G401 (cell line): ENCODE results near the gene WDR73. TPM values are rescaled to one million over a fixed set of nuclear protein-coding genes. Genes with fewer than 3 reads are reported as not detected.

Experiments used
- DNase-seq: peaks from one replicate; pipeline ENCODE4 v3.0.0-alpha.2; 2015; ENCODE audit warnings: low spot score
- in situ Hi-C: cut with HindIII; loops from 2 replicates; pipeline ENCODE4 v1.10.0; 2016; ENCODE audit warnings: low sequenced_read_pairs, mixed read lengths
- total RNA-seq: library from RNA; depleted of rRNA; stranded (reverse); fragments of >200 nt; shearing (Covaris generic); gene quantifications from 2 replicates; pipeline ENCODE4 v1.2.3, GENCODE V29; 2014

WDR73 gene
- total RNA-seq, 1 experiment from 2014 or later: 60.4 TPM

DNA sequence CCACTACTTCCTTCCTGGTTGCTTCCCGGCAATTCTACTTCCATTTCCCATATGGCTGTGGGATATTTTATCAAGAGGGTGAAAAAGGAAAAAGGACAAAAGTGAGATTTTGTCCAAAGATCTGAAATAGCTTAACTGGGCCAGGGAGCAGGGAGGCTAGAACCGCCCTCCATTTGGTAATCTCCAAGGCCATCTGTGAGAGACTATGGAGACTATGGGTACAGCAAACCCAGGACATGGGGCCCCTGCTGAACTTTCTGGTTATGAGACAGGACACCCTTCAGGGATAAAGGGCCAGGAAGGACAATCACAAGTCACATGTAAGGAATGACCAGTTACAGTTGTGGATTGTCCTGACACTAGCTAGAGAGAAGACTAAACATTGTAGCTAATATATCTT, 29.0 kb downstream of the WDR73 start:
- in situ Hi-C loops: no loop called here

DNA sequence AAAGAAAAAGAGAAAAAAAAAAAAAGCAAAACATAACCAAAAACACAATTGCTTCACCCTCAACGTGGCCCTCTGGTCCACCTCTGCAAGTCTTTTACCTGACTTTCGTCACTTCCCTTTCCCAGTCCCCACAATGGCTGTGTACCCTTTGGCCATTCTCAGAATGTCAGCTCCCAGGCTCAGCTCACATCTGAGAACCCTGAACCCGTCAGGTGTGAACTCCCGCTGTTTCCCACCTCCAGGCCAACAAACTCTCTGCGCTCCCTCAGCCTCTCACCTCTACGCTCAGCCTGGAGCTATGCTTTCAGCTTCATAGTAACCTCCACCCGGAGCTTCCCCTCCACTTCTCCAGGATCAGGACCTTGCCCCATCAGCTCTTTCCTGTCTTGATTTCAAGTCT, 29.7 kb downstream of the WDR73 start:
- in situ Hi-C loops: no loop called here
- no peak for DNase-seq

More for the DNA sequence above, 29.0 kb downstream of the WDR73 start:
- no peak for DNase-seq

DNA sequence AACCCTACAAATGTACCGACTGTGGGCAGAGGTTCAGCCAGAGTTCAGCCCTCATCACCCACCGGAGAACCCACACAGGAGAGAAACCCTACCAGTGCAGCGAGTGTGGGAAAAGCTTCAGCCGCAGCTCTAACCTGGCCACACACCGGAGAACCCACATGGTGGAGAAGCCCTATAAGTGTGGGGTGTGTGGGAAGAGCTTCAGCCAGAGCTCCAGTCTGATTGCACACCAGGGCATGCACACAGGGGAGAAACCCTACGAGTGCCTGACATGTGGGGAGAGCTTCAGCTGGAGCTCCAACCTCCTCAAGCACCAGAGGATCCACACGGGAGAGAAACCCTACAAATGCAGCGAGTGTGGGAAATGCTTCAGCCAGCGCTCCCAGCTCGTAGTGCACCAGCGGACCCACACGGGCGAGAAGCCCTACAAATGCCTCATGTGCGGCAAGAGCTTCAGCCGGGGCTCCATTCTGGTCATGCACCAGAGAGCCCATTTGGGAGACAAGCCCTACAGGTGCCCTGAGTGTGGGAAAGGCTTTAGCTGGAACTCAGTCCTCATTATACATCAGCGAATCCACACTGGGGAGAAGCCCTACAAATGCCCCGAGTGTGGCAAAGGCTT, 32.6 kb downstream of the WDR73 start:
- no peak for DNase-seq
- in situ Hi-C loops: no loop called here

DNA sequence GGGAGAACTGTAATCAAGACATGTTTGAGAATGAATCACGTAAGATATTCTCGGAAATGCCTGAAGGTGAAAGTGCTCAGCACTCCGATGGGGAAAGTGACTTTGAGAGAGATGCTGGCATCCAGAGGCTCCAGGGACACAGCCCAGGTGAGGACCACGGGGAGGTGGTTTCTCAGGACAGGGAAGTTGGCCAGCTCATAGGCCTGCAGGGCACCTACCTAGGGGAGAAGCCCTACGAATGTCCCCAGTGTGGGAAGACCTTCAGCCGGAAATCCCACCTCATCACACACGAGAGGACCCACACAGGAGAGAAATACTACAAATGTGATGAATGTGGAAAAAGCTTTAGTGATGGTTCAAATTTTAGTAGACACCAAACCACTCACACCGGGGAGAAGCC, 33.5 kb downstream of the WDR73 start:
- in situ Hi-C loops: no loop called here
- no peak for DNase-seq

DNA sequence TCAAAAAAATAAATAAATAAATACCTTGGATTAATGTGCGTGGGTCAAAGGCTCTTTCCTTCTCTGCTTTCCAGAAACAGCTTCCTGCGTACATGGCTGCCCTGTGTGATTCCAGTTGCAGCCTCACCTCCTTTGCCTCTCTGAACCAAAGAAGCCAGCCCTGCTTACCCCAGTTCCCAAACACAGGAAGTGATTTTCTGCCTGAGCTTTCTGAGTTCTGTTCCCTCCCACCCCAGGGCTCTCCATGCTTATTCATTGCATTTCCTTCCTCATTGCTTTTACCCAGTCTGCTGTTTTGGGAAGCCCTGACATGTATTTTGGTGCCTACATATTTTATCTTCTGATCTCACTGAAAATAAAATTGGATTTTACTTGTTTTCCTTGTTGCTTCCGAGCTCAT, 37.8 kb downstream of the WDR73 start:
- no peak for DNase-seq
- in situ Hi-C loops: no loop called here

DNA sequence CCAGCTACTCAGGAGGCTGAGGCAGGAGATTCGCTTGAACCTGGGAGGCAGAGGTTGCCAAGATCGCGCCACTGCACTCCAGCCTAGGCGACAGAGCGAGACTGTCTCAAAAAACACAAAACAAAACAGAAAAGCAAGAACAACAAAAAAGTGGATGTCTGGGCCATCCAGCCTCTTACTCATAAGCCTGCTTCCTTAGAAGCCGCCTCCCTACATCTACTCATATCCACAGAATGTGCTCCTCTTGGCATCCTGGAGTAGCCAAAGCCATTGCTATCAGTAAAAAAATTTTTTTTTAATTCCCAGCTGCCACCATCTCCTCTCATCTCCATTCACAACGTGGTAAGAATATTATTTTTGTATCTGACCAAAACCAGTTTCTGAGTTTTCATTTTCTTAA, 42.5 kb downstream of the WDR73 start:
- in situ Hi-C loops: no loop called here
- no peak for DNase-seq

DNA sequence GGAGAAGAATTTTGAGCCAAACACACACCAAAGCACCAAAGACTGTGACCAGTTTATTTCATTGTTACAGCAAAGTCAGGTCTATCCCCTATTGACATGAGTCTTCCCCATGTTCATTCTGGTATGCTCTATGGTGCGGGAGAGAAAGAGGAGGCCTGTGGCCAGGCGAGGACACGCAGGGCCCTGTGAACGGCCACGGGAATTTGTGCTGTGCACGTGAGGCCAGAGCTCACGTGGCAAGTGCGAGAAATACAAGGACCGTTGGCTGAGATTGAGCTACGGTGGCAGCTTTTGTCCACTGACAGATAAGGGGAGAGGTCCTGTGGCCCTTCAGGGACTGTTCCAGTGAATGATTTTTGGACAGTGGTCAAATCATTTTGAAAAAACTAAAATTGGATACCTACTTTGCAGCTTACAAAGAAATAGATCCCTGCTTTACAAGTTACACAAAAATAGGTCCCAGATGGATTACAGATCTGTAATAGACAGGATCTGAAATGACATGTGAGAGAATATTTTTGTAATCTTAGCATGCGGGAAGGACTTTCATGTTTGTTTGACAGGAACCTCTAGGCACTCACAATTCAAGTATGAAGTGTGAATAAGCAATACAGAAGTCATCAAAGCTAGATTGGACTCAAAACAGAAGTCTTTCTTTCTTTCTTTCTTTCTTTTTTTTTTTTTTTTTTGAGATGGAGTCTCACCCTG, 44.1 kb downstream of the WDR73 start:
- no peak for DNase-seq
- in situ Hi-C loops: no loop called here

DNA sequence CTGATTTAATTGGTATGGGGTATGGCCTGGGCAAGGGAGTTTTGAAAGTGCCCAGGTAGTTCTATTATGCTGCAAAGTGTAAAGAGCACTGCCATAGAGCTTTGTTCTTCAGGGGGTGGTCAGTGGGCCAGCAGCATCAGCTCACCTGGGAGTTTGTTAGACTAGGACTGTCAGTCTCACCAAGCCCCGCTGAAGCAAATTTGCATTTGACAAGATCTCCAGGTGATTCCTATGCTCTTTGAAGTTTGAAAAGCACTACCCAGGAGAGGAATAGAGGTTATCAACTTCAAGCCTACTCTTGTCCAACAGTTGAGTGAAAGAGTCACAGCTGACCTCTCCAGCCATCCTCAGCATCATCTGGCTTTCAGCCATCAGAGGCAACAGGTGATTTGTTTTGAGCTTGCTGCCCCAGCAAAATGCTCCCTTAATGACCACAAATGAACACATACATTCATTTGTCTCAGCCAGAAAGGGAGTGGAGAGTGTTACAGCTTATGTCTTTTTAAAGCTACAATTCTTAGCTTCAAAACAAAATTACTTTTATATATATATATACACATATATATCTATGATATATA, 45.3 kb downstream of the WDR73 start:
- no peak for DNase-seq
- in situ Hi-C loops: no loop called here

DNA sequence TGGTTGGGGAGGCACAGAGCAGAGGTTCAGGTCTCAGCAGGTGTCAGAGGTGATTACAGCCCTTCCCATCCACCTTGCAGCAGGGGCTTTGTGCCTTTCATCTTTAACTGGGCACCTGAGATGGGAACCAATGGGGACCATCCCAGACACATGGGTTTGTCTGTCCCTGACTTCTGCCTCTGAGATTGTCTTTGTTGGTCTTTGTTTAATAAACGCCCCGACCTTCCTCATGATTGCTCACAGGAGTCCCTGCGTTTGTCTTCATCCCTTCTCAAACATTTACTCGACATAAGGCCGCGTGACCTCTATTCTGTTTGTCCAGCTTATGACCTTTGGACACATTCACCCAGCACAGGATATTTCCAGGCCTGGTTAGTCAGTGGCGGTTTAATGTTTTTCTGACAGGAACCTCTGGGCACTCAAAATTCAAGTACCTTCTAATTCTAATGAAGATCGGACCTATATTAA, 47.4 kb downstream of the WDR73 start:
- DNase-seq: no peak
- in situ Hi-C loops: no loop called here

DNA sequence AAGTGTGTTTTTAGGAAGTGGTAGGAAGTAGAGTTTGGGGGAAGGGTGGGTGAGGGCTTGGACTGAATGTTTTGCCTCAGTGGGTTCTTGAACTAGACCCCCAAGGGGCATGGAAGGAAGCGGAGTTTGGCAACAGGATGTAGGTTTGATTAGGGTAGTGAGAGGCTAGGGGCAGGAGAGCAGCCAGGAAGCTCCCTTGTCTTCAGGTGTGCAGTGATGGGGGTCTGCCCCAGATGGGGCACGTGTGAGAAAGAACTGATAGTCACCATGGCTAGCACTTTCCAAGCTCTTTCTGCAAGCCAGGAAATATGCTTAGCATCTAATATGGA, 48.6 kb downstream of the WDR73 start:
- in situ Hi-C loops: no loop called here

DNA sequence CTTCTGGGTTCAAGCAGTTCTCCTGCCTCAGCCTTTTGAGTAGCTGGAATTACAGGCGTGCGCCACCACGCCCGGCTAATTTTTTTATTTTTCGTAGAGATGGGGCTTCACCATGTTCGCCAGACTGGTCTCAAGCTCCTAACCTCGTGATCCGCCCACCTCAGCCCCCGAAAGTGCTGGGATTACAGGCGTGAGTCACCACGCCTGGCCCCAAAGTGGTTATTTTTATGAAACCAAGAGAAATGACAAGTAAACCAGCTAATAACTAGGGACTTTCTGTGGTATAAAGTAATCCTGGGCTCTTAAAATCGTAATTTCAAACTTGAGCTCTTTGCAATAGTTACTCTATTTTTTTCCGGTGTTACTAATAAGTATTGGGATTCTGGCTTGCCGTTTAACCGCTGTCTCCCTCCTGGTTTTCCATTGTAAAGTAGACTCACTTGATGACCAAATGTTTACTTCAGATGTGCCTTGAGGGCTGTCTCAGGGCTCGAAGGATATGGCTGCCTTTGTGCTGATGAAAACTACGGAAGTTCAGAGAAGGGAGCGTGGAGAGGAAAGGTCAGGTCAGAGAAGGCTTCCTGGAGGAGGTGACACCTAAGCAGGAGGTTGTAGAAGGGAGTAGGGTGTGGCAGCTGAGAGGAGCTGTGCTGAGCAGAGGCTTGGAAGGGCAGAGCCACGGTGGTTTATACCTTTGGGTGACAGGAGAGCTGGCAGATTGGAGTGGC, 49.1 kb downstream of the WDR73 start:
- no peak for DNase-seq
- in situ Hi-C loops: no loop called here

More for the DNA sequence above, 48.6 kb downstream of the WDR73 start:
- DNase-seq: no peak

DNA sequence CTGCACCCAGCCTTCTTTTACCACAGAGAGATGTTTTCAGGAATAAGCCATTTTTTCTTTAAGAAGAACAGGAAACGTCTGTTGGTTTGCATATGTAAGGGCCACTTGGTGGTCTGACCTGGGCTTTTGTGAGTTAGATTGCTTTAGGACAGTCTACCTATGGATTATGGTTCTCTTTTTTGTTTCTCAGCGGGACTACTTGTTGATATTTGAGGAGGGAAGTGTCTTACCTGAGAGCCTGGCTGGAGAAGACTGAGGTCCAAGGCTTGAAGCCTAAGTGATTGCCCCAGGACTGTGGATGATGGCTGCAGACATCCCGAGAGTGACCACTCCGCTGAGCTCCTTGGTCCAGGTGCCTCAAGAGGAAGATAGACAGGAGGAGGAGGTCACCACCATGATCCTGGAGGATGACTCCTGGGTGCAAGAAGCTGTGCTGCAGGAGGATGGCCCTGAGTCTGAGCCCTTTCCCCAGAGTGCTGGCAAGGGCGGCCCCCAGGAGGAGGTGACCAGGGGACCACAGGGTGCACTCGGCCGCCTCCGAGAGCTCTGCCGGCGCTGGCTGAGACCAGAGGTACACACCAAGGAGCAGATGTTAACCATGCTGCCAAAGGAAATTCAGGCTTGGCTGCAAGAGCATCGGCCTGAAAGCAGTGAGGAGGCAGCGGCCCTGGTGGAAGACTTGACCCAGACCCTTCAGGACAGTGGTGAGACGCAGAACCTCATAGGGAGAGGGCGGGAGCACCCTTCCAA, 50.3 kb downstream of the WDR73 start:
- DNase-seq: no peak
- in situ Hi-C loops: no loop called here

DNA sequence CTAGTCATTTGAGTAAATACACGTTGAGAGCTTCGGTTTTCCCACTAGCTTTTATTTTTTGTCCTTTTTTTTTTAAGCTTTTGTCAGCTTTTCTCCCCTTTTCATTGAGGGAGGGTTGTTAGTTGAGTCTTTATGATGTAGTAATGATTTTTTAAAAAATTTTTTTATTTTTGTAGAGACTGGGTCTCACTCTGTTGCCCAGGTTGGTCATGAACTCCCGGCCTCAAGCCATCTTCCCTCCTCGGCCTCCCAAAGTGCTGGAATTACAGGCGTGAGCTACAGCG, 52.6 kb downstream of the WDR73 start:
- in situ Hi-C loops: no loop called here
- no peak for DNase-seq

DNA sequence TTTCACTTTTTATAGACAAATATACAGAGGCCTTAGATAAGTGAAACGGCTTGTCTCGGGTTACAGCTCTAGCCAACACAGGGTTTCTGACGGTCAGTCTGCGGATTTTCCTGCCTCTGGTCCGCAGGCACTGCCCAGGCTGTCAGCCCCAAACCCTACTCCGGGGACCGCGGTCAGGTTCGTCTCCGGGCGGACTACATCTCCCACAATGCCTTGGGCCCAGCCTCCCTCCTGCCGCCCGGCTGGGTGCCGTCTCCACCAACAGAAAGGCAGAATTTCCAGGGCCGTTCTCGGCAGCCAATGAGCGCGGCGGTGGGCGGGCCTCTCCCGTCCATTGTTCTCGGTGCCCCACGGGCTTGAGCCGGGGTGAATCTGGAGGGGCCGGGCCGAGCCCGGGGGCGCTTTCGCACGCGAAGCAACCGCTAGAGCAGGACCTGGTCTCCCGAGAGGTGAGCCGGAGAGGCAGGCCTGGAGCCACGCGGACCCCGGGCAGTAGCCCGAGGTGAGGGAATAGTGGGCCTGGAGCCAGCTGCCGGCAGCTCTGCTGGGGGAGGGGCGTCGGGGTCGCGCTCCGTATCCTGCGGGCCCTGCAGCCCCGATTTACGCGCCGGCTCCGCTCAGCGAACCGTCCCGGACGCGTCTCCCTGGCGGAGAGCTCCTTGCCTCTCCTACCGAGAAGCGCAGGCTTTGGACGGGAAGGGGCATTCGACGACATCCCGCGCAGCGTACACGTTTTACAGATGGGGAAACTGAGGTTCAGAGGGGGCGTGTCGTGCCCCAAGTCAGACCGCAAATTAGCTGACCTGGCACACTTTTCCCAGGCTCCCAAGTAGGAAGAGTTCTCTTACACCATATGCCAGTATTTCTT, 53.2 kb downstream of the WDR73 start, which contains the start of gene ZSCAN2:
ZSCAN2 (plus strand) TSS at position 323 of the 868 bp plus-strand sequence. CDS start 2,919 bp downstream, outside the sequence.
- peak; percentile 95 for DNase-seq
- in situ Hi-C loops: no loop called here

DNA sequence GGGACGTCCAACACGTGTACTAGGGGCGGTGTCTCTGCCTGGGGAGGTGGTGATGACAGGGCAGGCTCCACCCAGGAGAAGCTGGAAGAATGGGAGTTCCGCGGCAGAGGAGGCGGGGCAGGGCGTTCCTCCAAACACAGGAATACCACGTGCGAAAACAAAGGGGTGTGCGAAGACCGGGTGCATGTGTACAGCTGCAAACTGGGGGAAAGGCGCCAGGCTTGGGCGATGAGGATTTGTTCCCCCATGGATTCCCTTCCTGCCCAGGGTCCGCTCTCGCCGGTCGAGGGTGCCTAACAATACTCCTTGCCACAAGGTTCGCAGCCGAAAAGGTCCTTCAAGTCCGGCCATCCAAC, 53.8 kb downstream of the WDR73 start:
- peak; percentile 49 for DNase-seq
- in situ Hi-C loops: no loop called here

DNA sequence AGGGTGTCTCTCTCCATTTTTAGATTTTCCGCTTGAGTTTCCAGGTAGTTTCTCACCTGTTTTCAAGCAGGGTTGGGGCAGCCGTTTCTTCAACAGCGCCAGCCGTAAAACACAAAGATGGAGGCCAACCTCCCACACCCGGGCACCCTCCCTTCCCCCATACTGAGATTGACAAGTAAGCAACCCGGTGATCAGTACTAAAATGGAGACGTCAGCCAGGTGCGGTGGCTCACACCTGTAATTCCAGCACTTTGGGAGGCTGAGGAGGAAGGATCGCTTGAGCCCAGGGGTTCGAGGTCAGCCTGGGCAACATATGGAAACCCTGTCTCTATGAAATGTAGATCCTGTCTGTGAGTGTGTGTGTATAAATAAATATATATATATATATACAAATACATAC, 54.2 kb downstream of the WDR73 start:
- DNase-seq: no peak
- in situ Hi-C loops: no loop called here

DNA sequence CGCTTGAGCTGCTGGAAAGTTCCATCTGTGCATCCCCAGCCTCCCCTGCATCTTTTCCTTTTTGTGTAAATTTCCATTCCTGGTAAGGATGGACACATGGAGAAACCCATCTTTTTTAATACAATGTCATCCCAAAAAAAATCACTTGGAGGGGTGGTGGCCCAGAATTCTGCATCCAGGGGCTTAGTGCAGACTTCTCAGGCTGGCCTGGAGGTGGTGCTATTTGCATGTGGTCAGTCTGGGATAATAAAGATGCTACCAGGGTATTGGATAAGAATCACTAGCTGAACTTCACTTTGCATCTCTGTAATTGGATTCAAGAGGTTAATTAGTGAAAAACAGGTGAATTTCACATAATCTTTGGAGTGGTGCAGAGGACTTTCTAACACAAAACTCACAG, 55.1 kb downstream of the WDR73 start:
- DNase-seq: peak; percentile 41

DNA sequence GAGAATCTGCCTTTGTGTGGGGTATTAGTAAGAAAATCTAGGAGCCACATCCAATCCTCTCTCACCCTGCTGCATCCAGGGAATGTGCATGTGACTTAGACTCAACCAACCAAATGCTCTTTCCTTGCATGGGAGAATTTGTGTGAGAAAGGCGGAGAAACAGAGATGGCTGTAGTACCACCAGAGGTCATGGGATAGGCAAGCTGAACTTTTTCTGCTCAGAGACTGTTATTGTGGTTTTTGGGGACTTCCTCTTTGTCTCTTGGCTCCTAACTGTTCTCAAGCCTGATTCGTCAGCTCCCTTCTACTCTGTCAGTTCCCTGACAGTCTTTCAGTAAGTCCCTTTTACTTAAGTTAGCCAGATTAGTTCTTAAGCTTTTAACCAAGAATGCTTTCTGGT, 55.8 kb downstream of the WDR73 start:
- DNase-seq: no peak
- in situ Hi-C loops: no loop called here

More for the DNA sequence above, 55.1 kb downstream of the WDR73 start:
- in situ Hi-C loops: no loop called here

DNA sequence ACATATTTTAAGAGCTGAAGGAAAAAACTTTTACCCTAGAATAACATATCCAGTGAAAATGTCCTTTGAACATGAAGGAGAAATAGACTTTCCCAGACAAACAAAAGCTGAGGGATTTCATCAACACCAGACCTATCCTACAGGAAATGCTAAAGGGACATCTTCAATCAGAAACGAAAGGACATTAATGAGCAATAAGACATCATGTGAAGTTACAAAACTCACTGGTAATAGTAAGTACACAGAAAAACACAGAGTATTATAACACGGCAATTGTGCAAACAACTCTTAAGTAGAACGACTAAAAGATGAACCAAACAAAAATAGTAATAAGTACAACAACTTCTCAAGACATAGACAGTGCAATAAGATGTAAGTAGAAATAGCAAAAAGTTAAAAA, 56.8 kb downstream of the WDR73 start:
- in situ Hi-C loops: no loop called here
- no peak for DNase-seq
